GM18505 (cell line): ENCODE results near the gene MTMR10.

Source experiments
- ATAC-seq: cut with Tn5 transposase; IDR thresholded peaks from one replicate; pipeline ENCODE4 v1.9.1; 2021; ENCODE audit not compliant: unreplicated experiment
- POLR2A ChIP-seq: IDR thresholded peaks from 4 replicates; pipeline ENCODE4 v1.6.1; 2011; ENCODE audit warnings: borderline replicate concordance; ENCODE audit not compliant: insufficient read depth, insufficient read length; ENCODE audit errors: extremely low read depth

Gene MTMR10

DNA sequence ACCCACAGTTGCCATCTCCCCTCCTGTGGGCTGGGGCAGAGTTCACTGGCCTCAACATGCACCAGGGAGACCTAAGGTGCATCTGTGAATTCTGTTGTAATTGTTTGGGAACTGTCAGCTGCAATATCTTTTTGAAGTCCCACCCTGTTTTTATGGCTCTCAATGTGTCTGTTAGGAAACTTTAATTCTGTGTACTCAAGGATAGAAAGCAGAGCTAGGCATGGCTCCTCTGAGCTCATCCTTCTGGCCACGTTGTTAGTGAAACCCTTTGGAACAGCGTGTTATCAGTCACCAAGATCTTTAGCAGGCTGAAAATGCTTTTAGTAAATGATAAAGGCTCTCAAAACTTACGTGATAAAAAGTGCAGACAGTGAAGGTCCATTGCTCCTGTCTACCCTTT lies 33.6 kb upstream of the MTMR10 start:
- TF ChIP-seq POLR2A = no peak
- no peak for ATAC-seq

DNA sequence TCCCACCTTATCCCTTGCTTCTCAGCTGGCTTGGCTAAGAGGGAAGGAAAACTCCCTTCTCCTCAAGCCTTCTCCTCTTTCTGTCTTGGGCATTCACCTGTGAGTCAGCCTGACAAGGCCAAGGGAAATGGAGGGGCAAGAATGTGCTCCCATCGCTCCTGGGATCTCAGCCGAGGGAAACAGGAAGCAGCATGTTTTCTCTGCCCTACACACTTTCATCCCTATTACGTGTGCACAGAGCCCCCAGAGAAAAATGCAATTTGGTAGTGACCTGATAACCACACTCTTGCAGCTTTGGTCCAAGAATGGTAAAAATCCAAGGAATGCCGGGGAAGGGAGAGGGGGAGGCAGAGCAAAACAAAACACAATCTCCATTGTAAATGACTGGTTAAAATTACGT lies 32.9 kb upstream of the MTMR10 start:
- no peak for ATAC-seq
- no peak for TF ChIP-seq POLR2A

DNA sequence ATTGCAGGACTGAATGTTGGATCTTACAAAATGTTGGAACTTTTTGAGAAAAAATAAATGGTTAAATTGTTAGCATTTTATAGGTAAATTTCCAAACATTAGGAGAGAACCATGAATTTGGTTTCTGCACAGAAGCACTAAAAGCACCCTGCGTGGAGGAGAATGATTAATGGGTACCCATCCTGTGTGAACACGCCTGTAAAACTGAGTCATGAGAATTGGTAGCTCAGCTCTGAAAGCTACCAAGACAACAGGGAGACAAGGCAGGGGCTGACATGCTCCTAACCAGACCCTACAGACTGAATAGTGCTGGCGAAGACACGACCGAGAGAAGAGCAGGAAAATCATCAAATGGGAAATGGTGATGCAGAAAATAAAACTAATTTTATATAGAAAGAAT lies 32.4 kb upstream of the MTMR10 start:
- no peak for ATAC-seq
- no peak for TF ChIP-seq POLR2A

DNA sequence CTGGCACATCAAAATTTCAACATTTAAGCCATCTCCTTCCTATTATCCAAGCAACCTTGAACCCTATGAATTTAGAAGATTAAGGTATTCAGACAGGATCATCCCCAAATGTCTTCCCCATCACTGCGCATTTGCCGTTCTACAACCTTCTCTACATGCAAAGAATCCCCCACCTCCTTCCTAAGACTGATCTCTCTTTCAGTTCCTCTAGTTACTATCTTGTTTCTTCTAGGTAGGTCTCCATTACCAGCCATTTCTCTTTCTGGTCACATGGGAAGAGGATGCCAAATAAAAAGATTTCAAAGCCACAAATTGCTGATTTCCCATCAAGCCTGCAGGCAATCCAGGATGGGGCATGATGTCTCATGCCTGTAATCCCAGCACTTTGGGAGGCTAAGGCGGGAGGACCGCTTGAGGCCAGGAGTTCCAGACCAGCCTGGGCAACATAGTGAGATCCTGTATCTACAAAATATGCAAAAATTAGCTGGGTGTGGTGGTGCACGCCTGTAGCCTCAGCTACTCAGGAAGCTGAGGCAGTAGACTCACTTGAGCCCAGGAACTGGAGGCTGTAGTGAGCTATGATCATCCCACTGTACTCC lies 29.7 kb upstream of the MTMR10 start:
- no peak for ATAC-seq
- no peak for TF ChIP-seq POLR2A

DNA sequence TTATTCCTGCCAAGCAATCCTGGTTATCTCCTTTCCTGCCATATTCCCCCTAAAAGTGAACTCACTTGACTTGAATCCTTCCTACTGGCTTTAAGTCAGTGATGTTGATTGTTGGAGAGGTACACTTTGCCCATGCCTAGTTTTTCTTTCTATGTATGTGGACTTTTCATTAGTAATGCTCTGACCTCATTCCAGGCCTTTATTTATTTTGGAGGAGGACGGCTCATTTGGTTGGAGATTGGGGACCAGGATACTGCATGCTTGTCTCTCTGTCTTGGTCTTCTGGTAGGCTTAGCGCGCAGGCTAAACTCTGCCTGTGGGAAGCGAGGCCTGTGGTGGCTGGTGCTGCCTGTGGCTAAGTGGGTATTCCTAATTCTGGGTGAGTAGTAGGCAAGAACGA lies 29.1 kb upstream of the MTMR10 start:
- no peak for TF ChIP-seq POLR2A
- ATAC-seq = no peak

GRCh38 chr15:31019986-31020385 lies 28.6 kb upstream of the MTMR10 start:
- ATAC-seq = no peak
- no peak for TF ChIP-seq POLR2A

DNA sequence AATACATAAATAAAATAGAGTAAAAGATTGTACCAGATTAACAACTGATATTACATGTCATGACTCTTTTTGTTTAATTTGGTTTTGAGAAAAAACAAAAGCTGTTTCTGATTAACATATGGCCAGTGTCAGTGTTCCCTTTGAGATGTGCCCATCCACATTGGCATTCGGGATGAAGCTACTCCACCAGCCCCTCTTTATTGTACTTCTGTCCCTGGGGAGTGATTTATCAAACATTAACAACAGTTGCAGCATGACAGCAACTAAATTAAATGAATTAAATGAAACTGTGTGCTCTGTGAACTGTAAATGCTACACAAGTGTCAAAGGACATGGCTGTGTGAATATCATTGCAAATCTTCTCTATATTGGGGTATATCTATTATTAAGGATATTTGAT lies 25.9 kb upstream of the MTMR10 start:
- ATAC-seq = no peak
- TF ChIP-seq POLR2A = no peak

GRCh38 chr15:31016446-31016915 lies 25.1 kb upstream of the MTMR10 start:
- no peak for ATAC-seq
- TF ChIP-seq POLR2A = no peak

GRCh38 chr15:31014608-31014925 lies 23.1 kb upstream of the MTMR10 start:
- ATAC-seq = no peak
- no peak for TF ChIP-seq POLR2A

- peak; percentile 54 for TF ChIP-seq POLR2A
- ATAC-seq = peak; percentile 86
Measured at GRCh38 chr15:31013863-31014607, 22.6 kb upstream of the MTMR10 start.

DNA sequence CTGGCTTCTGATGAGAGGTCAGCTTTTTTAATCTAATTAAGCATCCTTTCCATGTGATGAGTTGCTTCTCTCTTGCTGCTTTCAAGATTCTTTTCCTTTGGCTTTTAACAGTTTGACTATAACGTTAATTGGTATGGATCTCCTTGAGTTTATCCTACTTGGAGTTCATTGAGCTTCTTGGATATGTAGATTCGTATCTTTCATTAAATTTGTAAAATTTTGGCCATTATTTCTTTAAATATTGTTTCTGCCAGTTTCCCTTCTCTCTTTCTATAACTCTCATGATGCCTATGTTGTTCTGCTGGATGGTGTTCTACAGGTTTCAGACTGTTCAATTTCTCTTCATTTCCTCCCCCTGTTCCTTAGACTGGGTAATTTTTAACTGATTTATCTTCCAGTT lies 21.0 kb upstream of the MTMR10 start:
- no peak for ATAC-seq
- no peak for TF ChIP-seq POLR2A

DNA sequence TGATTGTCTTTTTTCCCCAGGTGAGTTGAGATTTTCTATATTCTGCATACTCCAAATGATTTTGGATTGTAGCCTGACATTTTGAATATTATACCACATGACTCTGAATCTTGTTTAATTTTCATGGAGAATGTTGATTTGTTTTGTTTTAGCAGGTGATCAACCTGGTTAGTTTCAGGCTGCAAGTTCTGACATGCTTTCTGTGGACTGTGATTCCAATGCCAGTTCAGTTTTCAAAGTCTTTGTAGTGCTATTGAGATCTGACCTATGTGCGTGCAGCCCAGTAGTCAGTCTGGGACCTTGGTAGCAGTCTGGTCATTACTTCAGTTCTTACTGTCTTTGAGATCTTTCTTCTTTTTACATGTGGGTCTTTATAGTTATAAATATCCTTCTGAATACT lies 18.6 kb upstream of the MTMR10 start:
- ATAC-seq = no peak
- no peak for TF ChIP-seq POLR2A

- no peak for TF ChIP-seq POLR2A
Measured at GRCh38 chr15:31005660-31006059, 14.2 kb upstream of the MTMR10 start.

GRCh38 chr15:31004220-31004733 lies 12.8 kb upstream of the MTMR10 start:
- peak; percentile 49 for TF ChIP-seq POLR2A
- ATAC-seq = peak; percentile 89

More at GRCh38 chr15:31005660-31006059, 14.2 kb upstream of the MTMR10 start:
- ATAC-seq = no peak
